ENCODE results near the gene CHI3L1.
A peak's percentile ranks its signal among the peaks of the same experiment; 100 is the strongest.

Gene CHI3L1

DNA sequence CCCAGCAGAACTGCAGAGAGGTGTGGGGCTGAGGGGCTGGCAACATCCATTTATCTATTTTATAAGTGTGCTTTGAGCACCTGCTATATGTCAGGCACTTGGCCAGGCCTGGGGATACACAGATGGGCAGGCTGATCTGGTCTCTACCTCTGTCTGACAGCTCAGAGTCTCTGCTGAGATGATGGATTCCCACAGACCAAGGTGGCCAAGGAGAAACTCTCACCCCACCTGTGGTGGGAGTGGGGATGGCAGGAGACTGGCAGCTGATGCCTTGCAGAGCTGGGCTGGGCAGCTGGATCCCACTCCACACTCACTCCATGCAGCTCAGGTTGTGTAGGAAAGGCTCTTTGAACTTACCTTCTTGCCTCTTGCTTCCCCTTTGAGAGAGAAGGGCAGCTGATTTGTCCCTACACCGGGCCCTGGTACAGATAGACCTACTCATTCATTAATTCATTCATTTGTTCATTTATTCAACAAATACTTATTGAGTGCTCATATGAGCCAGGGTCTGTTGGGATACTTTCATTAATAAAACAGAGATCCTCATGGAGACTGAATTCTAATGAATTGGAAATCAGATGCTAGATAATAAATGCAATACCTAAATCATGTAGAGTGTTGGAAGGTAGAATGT lies 50.0 kb downstream of the CHI3L1 start:
- POLR2A ChIA-PET, result no interaction called here
- no peak for TF ChIP-seq FOXA1 (IDR thresholded peaks at IDR 0.05)
- TF ChIP-seq, protein P1, sequence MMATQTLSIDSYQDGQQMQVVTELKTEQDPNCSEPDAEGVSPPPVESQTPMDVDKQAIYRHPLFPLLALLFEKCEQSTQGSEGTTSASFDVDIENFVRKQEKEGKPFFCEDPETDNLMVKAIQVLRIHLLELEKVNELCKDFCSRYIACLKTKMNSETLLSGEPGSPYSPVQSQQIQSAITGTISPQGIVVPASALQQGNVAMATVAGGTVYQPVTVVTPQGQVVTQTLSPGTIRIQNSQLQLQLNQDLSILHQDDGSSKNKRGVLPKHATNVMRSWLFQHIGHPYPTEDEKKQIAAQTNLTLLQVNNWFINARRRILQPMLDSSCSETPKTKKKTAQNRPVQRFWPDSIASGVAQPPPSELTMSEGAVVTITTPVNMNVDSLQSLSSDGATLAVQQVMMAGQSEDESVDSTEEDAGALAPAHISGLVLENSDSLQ (IDR thresholded peaks at IDR 0.05), result 0 out of 2 replicates have a peak, but pooled peaks have one; percentile 4
- CTCF ChIA-PET, result no interaction called here
- no peak for DNase-seq (ENCODE audit: extremely low spot score)

DNA sequence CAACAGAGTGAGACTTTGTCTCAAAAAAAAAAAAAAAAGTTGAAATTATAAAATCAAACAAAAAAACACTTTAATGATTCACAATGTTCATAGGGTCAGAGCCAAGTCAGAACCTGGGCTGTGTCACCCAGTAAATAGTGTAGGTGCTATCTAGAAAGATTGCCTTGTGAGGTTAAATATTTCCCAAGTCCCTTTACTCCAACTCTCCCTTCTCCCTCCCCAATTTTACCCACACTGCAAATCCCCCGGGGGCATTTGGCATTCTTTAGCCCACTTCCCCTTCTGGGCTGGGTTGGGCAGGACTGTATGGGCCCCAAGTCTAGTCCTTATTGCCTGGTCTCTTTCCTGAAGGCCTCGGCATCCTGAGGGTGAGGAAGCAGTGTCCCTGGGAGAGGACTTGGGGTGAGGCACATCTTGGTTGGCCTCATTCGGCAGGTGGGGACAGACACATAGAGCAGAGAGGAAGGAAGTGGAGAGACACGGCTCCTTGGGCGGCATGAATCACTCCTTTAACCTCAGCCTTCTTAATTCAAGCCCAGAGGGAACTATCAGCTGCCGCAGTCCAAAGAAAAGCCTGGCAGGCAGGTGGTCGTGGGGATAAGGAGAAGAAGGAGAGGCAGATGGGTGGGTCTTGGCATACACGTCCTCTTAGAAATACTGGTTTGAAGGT lies 50.7 kb downstream of the CHI3L1 start:
- POLR2A ChIA-PET, result no interaction called here
- CTCF ChIA-PET, result no interaction called here
- no peak for TF ChIP-seq LEF1 (IDR thresholded peaks at IDR 0.05; ENCODE audit: borderline replicate concordance)
- TF ChIP-seq, protein P1 (IDR thresholded peaks at IDR 0.05), result no peak
- TF ChIP-seq FOXA1 (IDR thresholded peaks at IDR 0.05), result no peak
- TF ChIP-seq NFRKB (IDR thresholded peaks at IDR 0.05), result no peak
- TF ChIP-seq SUZ12 (IDR thresholded peaks at IDR 0.05), result no peak
- TF ChIP-seq CTBP1 (IDR thresholded peaks at IDR 0.05; ENCODE audit: borderline replicate concordance), result no peak
- TF ChIP-seq FOXK2 (IDR thresholded peaks at IDR 0.05), result no peak
- TF ChIP-seq HDGF (IDR thresholded peaks at IDR 0.05; ENCODE audit: borderline replicate concordance), result no peak
- no peak for TF ChIP-seq ARNT (IDR thresholded peaks at IDR 0.05)
- TF ChIP-seq L3MBTL2 (conservative IDR thresholded peaks at IDR 0.05), result no peak
- no peak for TF ChIP-seq ZNF384 (IDR thresholded peaks at IDR 0.05)
- TF ChIP-seq BHLHE40 (IDR thresholded peaks at IDR 0.05; ENCODE audit: borderline replicate concordance), result no peak
- TF ChIP-seq FOXM1 (IDR thresholded peaks at IDR 0.05; ENCODE audit: borderline replicate concordance), result no peak
- DNase-seq (ENCODE audit: extremely low spot score), result no peak

DNA sequence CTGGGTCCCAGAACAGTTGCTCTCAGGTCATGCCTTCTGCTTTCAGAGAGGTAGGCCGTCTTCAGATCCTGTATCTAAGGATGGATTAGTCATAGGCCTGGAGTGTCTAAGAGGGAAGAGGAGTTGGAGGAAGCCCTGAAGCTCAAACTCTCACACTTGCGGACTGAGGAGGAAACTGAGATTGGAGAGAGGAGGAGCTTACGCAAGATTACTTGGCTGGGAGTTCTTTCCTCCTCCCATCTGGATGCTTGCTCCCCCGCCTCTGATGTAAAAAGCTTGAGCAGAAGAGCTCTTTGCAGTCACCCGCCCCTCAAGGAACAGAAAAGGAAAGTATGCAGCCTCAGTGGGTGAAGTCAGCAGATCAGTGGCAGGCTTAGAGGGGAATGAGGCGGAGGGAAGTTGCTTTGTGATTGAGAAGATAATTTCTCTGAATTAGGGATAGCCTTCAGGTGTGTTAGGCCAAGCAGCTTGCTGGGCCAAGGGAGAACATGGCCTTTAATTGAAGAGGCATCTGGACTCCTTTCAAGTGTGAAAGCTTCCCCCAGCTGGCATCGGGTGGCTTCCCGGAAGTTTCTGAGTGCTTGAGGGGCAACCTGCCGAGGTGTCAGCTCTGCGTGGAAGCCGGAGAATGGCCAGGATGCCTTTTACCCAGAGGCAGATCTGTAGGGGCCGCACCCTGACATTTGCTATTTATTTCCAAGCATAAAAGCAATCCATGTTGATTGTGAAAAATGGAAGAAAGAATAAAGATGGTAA lies 52.4 kb downstream of the CHI3L1 start:
- POLR2A ChIA-PET, result no interaction called here
- CTCF ChIA-PET, result interaction anchor here (1.5 kb wide), 1 partner anchor 82 kb away, joined by 4 read pairs; no protein-coding TSS in a partner anchor
- TF ChIP-seq SUZ12 (IDR thresholded peaks at IDR 0.05), result no peak
- no peak for TF ChIP-seq NFRKB (IDR thresholded peaks at IDR 0.05)
- no peak for TF ChIP-seq FOXA1 (IDR thresholded peaks at IDR 0.05)
- DNase-seq (ENCODE audit: extremely low spot score), result no peak

DNA sequence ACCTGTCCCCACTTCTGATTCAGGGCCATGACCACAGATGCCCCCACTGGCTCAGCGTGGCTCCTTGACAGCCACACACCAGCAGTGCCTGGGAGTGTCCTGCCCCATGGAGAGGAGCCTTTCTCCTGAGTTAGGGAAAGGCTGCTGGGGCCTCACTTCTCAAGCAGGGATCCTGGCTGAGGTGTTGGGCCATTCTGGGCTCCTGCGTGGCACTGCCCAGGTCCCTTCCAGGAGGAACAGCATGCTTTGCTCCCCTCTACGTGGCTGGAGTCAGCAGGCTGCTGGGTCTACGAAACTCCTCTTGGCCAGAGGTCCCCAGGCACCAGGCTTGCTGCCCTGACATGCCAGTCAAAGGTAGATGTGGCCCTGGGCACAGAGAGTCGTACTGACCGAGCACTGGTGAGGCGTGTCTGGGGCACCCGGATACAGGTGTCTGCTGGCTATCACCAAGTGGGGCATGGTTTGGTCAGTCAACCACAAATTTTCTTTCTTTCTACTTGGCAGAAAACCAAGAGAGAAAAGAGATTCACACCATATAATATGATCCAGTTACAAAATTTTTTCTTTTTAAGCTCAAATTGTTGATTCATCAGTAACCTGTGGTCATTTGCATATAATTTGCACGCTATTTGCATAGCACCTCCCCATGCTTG lies 54.8 kb downstream of the CHI3L1 start:
- CTCF ChIA-PET, result interaction anchor here (0.9 to 1.0 kb wide), 2 partner anchors 41 to 93 kb away, joined by 3 read pairs; no protein-coding TSS in a partner anchor
- TF ChIP-seq LEF1 (IDR thresholded peaks at IDR 0.05; ENCODE audit: borderline replicate concordance) (no peak), ARNT (IDR thresholded peaks at IDR 0.05) (no peak), NFRKB (IDR thresholded peaks at IDR 0.05) (no peak), TARDBP (IDR thresholded peaks at IDR 0.05) (no peak)
- POLR2A ChIA-PET, result no interaction called here
- DNase-seq (ENCODE audit: extremely low spot score), result no peak

DNA sequence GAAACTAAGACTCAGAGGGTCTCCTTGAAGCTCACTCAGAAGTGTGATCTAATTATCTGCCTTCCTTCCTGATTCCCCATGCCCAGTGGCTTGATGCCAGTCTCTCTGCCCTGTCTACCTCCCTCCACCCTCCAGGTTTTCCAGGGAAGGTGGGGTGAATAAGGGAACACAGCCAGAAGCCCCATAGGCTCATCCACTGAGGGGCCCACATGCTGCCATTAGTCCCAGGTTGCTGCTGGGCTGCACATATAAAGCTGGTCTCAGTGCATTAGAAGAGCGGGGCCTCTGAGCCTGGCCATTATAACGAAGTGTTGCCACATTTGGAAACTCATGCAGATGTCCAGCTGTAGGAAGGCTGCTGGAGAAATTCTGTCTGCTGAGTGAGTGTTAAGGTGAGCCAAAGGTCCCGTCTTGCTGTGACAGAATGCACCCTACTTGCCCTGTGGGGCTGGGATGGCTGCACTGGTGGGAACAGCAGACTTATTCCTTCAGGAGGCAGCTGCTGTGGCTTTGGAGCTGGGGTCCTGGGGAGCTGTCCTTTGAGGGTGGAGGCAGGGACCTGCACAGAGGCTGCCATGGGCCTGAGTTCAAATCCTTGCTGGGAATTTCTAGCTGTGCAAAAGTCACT lies 56.0 kb downstream of the CHI3L1 start:
- ChIA-PET POLR2A (no interaction called here), CTCF (interaction anchor here (0.7 to 0.9 kb wide), 2 partner anchors 13 to 17 kb away, joined by 3 read pairs; no protein-coding TSS in a partner anchor)
- TF ChIP-seq ELF4 (IDR thresholded peaks at IDR 0.05) (no peak), FOXM1 (IDR thresholded peaks at IDR 0.05; ENCODE audit: borderline replicate concordance) (no peak), L3MBTL2 (conservative IDR thresholded peaks at IDR 0.05) (no peak), BHLHE40 (IDR thresholded peaks at IDR 0.05; ENCODE audit: borderline replicate concordance) (no peak)
- no peak for DNase-seq (ENCODE audit: extremely low spot score)

DNA sequence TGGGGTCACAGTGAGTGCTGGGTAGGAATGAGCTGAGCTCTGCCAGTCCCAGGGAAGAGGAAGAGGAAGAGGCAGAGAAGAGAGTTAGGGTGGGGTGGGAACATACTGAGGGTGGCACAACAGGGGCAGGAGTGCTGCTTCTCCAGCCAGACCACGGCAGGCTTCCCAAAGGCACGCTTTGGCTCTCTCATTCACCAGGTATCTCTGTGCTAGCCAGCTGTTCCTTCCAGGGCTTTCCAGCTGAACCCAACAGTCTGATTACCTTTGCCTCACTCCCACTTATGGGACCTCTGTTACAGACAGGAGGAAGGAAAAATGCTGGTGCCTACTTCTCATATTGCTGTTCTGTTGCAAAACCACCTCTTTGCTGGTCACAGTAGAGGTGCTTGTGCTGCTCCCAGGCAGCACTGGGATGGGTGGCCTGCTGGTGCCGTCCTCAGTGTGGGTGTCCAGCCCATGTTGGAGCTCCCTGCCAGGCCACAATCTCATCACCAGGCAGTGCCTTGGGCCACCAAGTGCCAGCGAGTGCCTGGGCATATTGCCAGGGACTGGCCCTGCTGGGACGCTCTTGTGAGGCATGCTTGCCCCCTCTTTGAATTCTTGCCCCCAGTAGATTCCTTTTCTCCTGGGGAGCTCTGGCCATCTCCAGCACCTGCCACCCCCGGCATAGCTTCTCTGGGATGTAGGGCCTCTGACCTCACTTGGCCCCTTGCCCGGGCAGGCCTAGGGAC lies 56.8 kb downstream of the CHI3L1 start:
- TF ChIP-seq, protein P1 (IDR thresholded peaks at IDR 0.05), result no peak
- no peak for TF ChIP-seq SUZ12 (IDR thresholded peaks at IDR 0.05)
- no peak for TF ChIP-seq HDGF (IDR thresholded peaks at IDR 0.05; ENCODE audit: borderline replicate concordance)
- TF ChIP-seq BHLHE40 (IDR thresholded peaks at IDR 0.05; ENCODE audit: borderline replicate concordance), result no peak
- no peak for TF ChIP-seq L3MBTL2 (conservative IDR thresholded peaks at IDR 0.05)
- no peak for TF ChIP-seq ELF4 (IDR thresholded peaks at IDR 0.05)
- no peak for TF ChIP-seq FOXK2 (IDR thresholded peaks at IDR 0.05)
- TF ChIP-seq ARNT (IDR thresholded peaks at IDR 0.05), result no peak
- TF ChIP-seq CTBP1 (IDR thresholded peaks at IDR 0.05; ENCODE audit: borderline replicate concordance), result no peak
- TF ChIP-seq LEF1 (IDR thresholded peaks at IDR 0.05; ENCODE audit: borderline replicate concordance), result no peak
- TF ChIP-seq TARDBP (IDR thresholded peaks at IDR 0.05), result no peak
- no peak for TF ChIP-seq SP1 (IDR thresholded peaks at IDR 0.05)
- no peak for TF ChIP-seq FOXA1 (IDR thresholded peaks at IDR 0.05)
- no peak for TF ChIP-seq ZNF384 (IDR thresholded peaks at IDR 0.05)
- no peak for DNase-seq (ENCODE audit: extremely low spot score)
- ChIA-PET POLR2A (no interaction called here), CTCF (interaction anchor here (2.8 to 4.3 kb wide), 3 partner anchors 12 to 90 kb away, joined by 17 to 22 read pairs (median 19); no protein-coding TSS in a partner anchor)
